A549 (cell line): ENCODE measurements around the gene TPCN1. TPM values are rescaled to one million over a fixed set of nuclear protein-coding genes. Genes with fewer than 3 reads are reported as not detected.

Experiments
- ATAC-seq, 2 experiments: fragments of 200-7000 bp in 1 of 2; fragments of >200 bp in 1 of 2; cut with Nextera tagmentation in 1 of 2; cut with Tn5 transposase in 1 of 2; 3 replicates each; pipeline versions ENCODE4 v1.8.0 to v1.9.1; 2018 to 2020; ENCODE audit warnings: mild to moderate bottlenecking in 1 of 2, moderate library complexity in 1 of 2
- CTCF ChIA-PET: fragments of 300-600 bp; sonication (Branson Sonifier 250); formaldehyde crosslinking; extraction: SDS; loops from one replicate; lab custom pipeline; 2021; ENCODE audit warnings: antibody characterized with exemption, inconsistent platforms; lab: Yijun Ruan, JAX
- POLR2A ChIA-PET: fragments of 350-600 bp; formaldehyde crosslinking; extraction: SDS; loops from one replicate; lab custom pipeline; 2021; ENCODE audit warnings: antibody characterized with exemption, inconsistent platforms; lab: Yijun Ruan, JAX
- DNase-seq, 2 experiments: peaks; one replicate each; pipeline versions ENCODE4 v3.0.0 to v3.0.0-alpha.2; 2011 to 2016; ENCODE audit warnings: low read depth in 1 of 2, low spot score in 1 of 2
- FAIRE-seq: peaks from 2 replicates; lab custom pipeline; 2011; peaks lifted over from hg19 to GRCh38; lab: Jason Lieb, UNC
- H3K27ac ChIP-seq, 2 experiments: fragments of >200 bp; sonication (Bioruptor Twin); formaldehyde crosslinking; 3 replicates each; pipeline ENCODE4 v1.5.1; 2016 to 2017
- H3K4me1 ChIP-seq: fragments of >200 bp; sonication (Bioruptor Twin); formaldehyde crosslinking; 3 replicates; pipeline ENCODE4 v1.6.1; 2016
- H3K4me2 ChIP-seq: fragments of >200 bp; sonication (Bioruptor Twin); formaldehyde crosslinking; 3 replicates; pipeline ENCODE4 v1.6.1; 2016
- H3K4me3 ChIP-seq: fragments of >200 bp; sonication (Bioruptor Twin); formaldehyde crosslinking; 3 replicates; pipeline ENCODE4 v1.5.1; 2016
- H3K9me3 ChIP-seq: fragments of >200 bp; sonication (Bioruptor Twin); formaldehyde crosslinking; 3 replicates; pipeline ENCODE4 v1.6.1; 2016
- CBX2 ChIP-seq: fragments of 200-600 bp; sonication (generic); IDR thresholded peaks from 2 replicates; pipeline ENCODE4 v1.6.1; 2016; ENCODE audit warnings: low read depth, mild to moderate bottlenecking, borderline replicate concordance
- CEBPB ChIP-seq, 2 experiments: fragments of >200 bp in 1 of 2; sonication (Bioruptor Twin) in 1 of 2; formaldehyde crosslinking in 1 of 2; IDR thresholded peaks; 2 replicates each; pipeline ENCODE4 v1.6.1; 2012 to 2016
- CHD2 ChIP-seq: fragments of 150-350 bp; IDR thresholded peaks from 2 replicates; pipeline ENCODE4 v1.6.1; 2014; ENCODE audit warnings: low read length; ENCODE audit not compliant: partially characterized antibody
- EHMT2 ChIP-seq: fragments of 200-600 bp; sonication (generic); IDR thresholded peaks from 2 replicates; pipeline ENCODE4 v1.6.1; 2016; ENCODE audit warnings: antibody characterized with exemption, low read depth, mild to moderate bottlenecking, moderate library complexity
- ESRRA ChIP-seq: fragments of 150-350 bp; IDR thresholded peaks from 2 replicates; pipeline ENCODE4 v1.6.1; 2014; ENCODE audit warnings: mild to moderate bottlenecking, low read length, borderline replicate concordance
- FOSB ChIP-seq: fragments of 250-450 bp; sonication (Bioruptor Pico); IDR thresholded peaks from 2 replicates; pipeline ENCODE4 v1.5.0; 2020; ENCODE audit warnings: mild to moderate bottlenecking, moderate library complexity
- FOSL2 ChIP-seq, 2 experiments: fragments of 450-650 bp in 1 of 2; fragments of >200 bp in 1 of 2; sonication (Bioruptor Twin) in 1 of 2; formaldehyde crosslinking; IDR thresholded peaks; 2 replicates each; pipeline versions ENCODE4 v1.5.0 to v1.6.1; 2016 to 2020; ENCODE audit warnings: mild to moderate bottlenecking in 1 of 2, moderate library complexity in 1 of 2
- GATA3 ChIP-seq: IDR thresholded peaks from 2 replicates; pipeline ENCODE4 v1.6.1; 2012; ENCODE audit warnings: borderline replicate concordance
- HDAC2 ChIP-seq: fragments of 200-600 bp; sonication (generic); IDR thresholded peaks from 2 replicates; pipeline ENCODE4 v1.6.1; 2016
- HOXB13 ChIP-seq: fragments of 250-450 bp; sonication (Bioruptor Pico); IDR thresholded peaks from 2 replicates; pipeline ENCODE4 v1.5.0; 2020; ENCODE audit warnings: low read depth, mild to moderate bottlenecking, moderate library complexity
- HOXB5 ChIP-seq: fragments of 250-450 bp; sonication (Bioruptor Pico); IDR thresholded peaks from 2 replicates; pipeline ENCODE4 v1.5.0; 2020; ENCODE audit warnings: mild to moderate bottlenecking, moderate library complexity
- KDM1A ChIP-seq: fragments of 200-600 bp; sonication (generic); IDR thresholded peaks from 2 replicates; pipeline ENCODE4 v1.6.1; 2016; ENCODE audit warnings: low read depth, mild to moderate bottlenecking
- MAFK ChIP-seq: fragments of 450-650 bp; IDR thresholded peaks from 2 replicates; pipeline ENCODE4 v1.6.1; 2014; ENCODE audit not compliant: partially characterized antibody
- MAZ ChIP-seq: fragments of 150-350 bp; IDR thresholded peaks from 2 replicates; pipeline ENCODE4 v1.6.1; 2014; ENCODE audit warnings: antibody characterized with exemption, low read depth, low read length, borderline replicate concordance
- MYC ChIP-seq: IDR thresholded peaks from 2 replicates; pipeline ENCODE4 v1.6.1; 2012; ENCODE audit warnings: mild to moderate bottlenecking, inconsistent platforms, low read length, improper control_type of control experiment, borderline replicate concordance
- NFE2L2 ChIP-seq: fragments of 150-350 bp; conservative IDR thresholded peaks from 2 replicates; pipeline ENCODE4 v1.6.1; 2014; ENCODE audit warnings: low read length
- NPAS2 ChIP-seq: fragments of 250-450 bp; sonication (Bioruptor Pico); IDR thresholded peaks from 2 replicates; pipeline ENCODE4 v1.8.0; 2022; ENCODE audit warnings: mild to moderate bottlenecking, moderate library complexity, borderline replicate concordance
- PHF8 ChIP-seq: fragments of 200-600 bp; sonication (generic); IDR thresholded peaks from 2 replicates; pipeline ENCODE4 v1.6.1; 2016; ENCODE audit warnings: low read depth, mild to moderate bottlenecking, antibody characterized with exemption, moderate library complexity, borderline replicate concordance
- POLR2A ChIP-seq: IDR thresholded peaks from 2 replicates; pipeline ENCODE4 v1.6.1; 2012; ENCODE audit warnings: mild to moderate bottlenecking, low read length
- POLR2AphosphoS2 ChIP-seq: conservative IDR thresholded peaks from 2 replicates; pipeline ENCODE4 v1.6.1; 2012; ENCODE audit warnings: low read length, improper control_type of control experiment, inconsistent platforms
- RFX5 ChIP-seq: fragments of 450-650 bp; IDR thresholded peaks from 2 replicates; pipeline ENCODE4 v1.7.1; 2014; ENCODE audit warnings: antibody characterized with exemption, mild to moderate bottlenecking, moderate library complexity
- SMC3 ChIP-seq: fragments of >200 bp; sonication (Bioruptor Twin); formaldehyde crosslinking; IDR thresholded peaks from 3 replicates; pipeline ENCODE4 v1.6.1; 2018; ENCODE audit warnings: inconsistent platforms
- SREBF2 ChIP-seq: fragments of 450-650 bp; IDR thresholded peaks from 2 replicates; pipeline ENCODE4 v1.6.1; 2014; ENCODE audit warnings: mild to moderate bottlenecking, moderate library complexity
- TP53 ChIP-seq: fragments of 250-450 bp; sonication (Bioruptor Pico); IDR thresholded peaks from 2 replicates; pipeline ENCODE4 v1.5.0; 2021; ENCODE audit warnings: mild to moderate bottlenecking, moderate library complexity
- ZC3H11A ChIP-seq: fragments of 450-650 bp; IDR thresholded peaks from 2 replicates; pipeline ENCODE4 v1.6.1; 2014; ENCODE audit warnings: antibody characterized with exemption, mild to moderate bottlenecking
- ZSCAN20 ChIP-seq: fragments of 250-450 bp; sonication (Bioruptor Pico); IDR thresholded peaks from 2 replicates; pipeline ENCODE4 v1.8.0; 2022; ENCODE audit warnings: mild to moderate bottlenecking, moderate library complexity
- WGBS: methylation state at CpG from one replicate; pipeline ENCODE4 v1.1.6; 2017; ENCODE audit errors: missing lambda C conversion rate; 5-methylcytosine and 5-hydroxymethylcytosine counted together
- polyA plus RNA-seq, 4 experiments: library from polyadenylated mRNA; depleted of rRNA in 3 of 4; stranded (reverse); fragments of >200 nt; fragmentation: RNase III in 1 of 4; extraction: RNeasy Plus Mini Kit Qiagen cat#74134 plus additional on column Dnase treatment in 1 of 4; gene quantifications; 2 replicates in 3 of 4; 3 replicates in 1 of 4; pipeline ENCODE4 v1.2.3, GENCODE V29; 2011 to 2017
- TF ChIP-seq, protein P1 (sequence below): fragments of >200 bp; sonication (Bioruptor Twin); formaldehyde crosslinking; IDR thresholded peaks from 2 replicates; pipeline ENCODE4 v1.6.1; 2016
- TF ChIP-seq, protein P2 (sequence below): fragments of >200 bp; sonication (Bioruptor Twin); formaldehyde crosslinking; IDR thresholded peaks from 3 replicates; pipeline ENCODE4 v1.5.1; 2016
- TF ChIP-seq, protein P3 (sequence below): IDR thresholded peaks from 2 replicates; pipeline ENCODE4 v1.6.1; 2012

Gene TPCN1
- polyA plus RNA-seq, 2 of the 4 experiments (the other 2 are of a cell fraction): 21.9 to 24.1 TPM

DNA sequence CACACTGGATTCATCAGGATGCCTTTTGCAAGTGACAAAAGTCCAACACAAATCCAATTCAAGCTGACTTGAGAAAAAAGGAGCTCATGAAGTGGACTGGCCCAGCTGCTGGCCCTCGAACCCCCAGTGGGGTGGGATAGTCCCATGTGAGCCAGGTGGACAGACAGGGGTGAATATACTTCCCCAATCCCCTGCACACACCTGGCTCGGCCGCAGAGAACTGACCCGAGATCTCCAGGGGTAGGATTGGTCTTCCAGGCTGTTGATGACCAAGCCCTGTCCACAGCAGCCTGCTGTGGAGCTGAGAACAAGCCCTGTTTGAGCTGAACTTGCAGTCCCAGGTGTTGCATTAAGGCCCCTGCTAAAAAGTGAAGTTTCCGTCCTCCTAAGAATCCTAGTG is 56.2 kb downstream of the TPCN1 start:
- no peak overlapping the region for H3K4me3 ChIP-seq
- no peak overlapping the region for H3K27ac ChIP-seq
- H3K4me2 ChIP-seq: no peak overlapping the region
- CTCF ChIA-PET: interaction anchor here (0.9 kb wide), 1 partner anchor 8 kb away, joined by 4 read pairs; no protein-coding TSS in a partner anchor
- ATAC-seq: 0 out of 6 replicates have a peak, but pooled peaks of 1 of the 2 experiments have one; percentile 17
- POLR2A ChIA-PET: no interaction called here
- no peak for TF ChIP-seq HOXB13 (CRISPR knock-in tag)
- no peak for TF ChIP-seq FOSB
- no peak for TF ChIP-seq ESRRA
- TF ChIP-seq, all 56 proteins: peak for 0
- no peak for FAIRE-seq
- H3K9me3 ChIP-seq: no peaks in the 10 kb centered on the region
- no peak for DNase-seq
- H3K4me1 ChIP-seq: no peaks in the 10 kb centered on the region
- WGBS: 80% methylated on average over 5 of the region's 5 CpGs

DNA sequence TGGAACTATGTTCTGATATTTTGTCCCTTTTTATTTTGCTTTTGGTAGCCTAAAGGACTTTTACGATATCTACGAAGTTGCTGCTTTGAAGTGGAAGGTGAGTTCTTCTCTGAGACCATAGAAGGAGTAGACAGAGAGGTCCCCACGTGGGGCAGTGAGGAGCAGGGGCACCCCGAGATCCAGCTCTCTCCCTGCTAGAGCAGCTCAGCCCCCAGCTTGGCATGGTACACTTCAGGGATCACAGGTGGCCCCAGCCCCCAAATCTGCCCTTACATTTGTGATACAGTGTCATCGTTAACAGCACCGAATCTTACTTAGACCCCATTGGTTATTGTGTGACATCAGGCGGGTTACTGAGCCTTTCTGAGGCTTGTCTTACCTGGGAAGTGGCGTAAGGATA is 56.9 kb downstream of the TPCN1 start:
- no peaks in the 10 kb centered on the region for H3K9me3 ChIP-seq
- CTCF ChIA-PET: no interaction called here
- no peak for TF ChIP-seq ESRRA
- no peak for TF ChIP-seq CHD2
- no peak for TF ChIP-seq HDAC2
- TF ChIP-seq ZSCAN20 (CRISPR knock-in tag): no peak
- TF ChIP-seq FOSL2 (IDR thresholded peaks at IDR 0.05): no peak
- no peak for TF ChIP-seq FOSL2 (CRISPR knock-in tag; IDR thresholded peaks at IDR 0.05)
- no peak for TF ChIP-seq MYC
- no peak for TF ChIP-seq FOSB
- TF ChIP-seq EHMT2: no peak
- H3K4me1 ChIP-seq: no peaks in the 10 kb centered on the region
- no peak overlapping the region for H3K27ac ChIP-seq
- POLR2A ChIA-PET: no interaction called here
- DNase-seq: no peak
- no peak overlapping the region for H3K4me2 ChIP-seq
- peak in 1 of 2 experiments; percentile 22; a peak in 1 of 6 replicates for ATAC-seq
- no peak overlapping the region for H3K4me3 ChIP-seq
- 82% methylated on average over 8 of the region's 8 CpGs for WGBS
- FAIRE-seq: no peak

DNA sequence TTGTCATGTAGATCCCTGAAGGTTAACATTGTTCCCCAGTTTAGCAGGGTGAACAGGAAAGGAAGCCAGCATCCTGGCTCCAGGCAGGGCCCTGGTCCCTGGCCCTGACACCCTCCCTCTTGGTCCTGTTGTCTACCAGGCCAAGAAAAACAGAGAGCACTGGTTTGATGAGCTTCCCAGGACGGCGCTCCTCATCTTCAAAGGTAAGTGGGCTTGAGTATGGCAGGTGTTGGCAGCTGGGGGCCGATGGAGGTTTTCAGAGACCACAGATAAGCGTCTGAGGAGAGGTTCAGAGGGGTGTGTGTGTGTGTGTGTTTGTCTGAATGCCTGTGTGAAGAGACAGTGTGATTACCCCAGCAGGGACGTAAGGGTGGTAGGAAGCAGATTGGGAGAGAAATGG is 57.4 kb downstream of the TPCN1 start:
- CTCF ChIA-PET: no interaction called here
- H3K4me1 ChIP-seq: no peaks in the 10 kb centered on the region
- no peak for FAIRE-seq
- no peaks in the 10 kb centered on the region for H3K9me3 ChIP-seq
- H3K27ac ChIP-seq: no peak overlapping the region
- H3K4me2 ChIP-seq: no peak overlapping the region
- peak in 1 of 2 experiments; percentile 33; a peak in 1 of 6 replicates for ATAC-seq
- TF ChIP-seq MAFK: no peak
- no peak for TF ChIP-seq RFX5
- no peak for TF ChIP-seq HOXB13 (CRISPR knock-in tag)
- no peak for TF ChIP-seq POLR2A
- no peak for TF ChIP-seq ZC3H11A
- TF ChIP-seq ESRRA: no peak
- TF ChIP-seq SMC3: no peak
- TF ChIP-seq NFE2L2: no peak
- TF ChIP-seq, protein P1, sequence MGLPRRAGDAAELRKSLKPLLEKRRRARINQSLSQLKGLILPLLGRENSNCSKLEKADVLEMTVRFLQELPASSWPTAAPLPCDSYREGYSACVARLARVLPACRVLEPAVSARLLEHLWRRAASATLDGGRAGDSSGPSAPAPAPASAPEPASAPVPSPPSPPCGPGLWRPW: no peak
- no peak overlapping the region for H3K4me3 ChIP-seq
- WGBS: 85% methylated on average over 5 of the region's 5 CpGs
- DNase-seq: no peak
- POLR2A ChIA-PET: no interaction called here

DNA sequence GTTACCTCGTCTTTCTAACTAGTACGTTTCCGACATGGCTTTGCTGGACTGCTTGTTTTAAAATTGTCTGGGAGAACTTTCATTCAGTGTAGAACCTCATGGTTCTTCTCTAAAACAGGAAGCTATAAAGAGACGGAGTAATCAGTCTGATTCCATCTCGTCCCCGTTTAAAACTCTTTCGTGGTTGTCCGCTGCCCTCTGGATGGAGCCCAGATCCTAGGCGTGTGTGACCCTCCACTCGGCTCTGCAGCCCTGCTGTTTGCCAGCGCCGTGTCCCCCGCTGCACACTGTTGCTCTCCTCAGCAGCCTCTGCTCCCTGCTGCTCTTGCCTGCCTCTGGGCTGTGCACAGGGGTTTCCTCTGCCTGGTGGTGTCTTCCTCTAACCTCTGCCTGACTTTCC is 63.5 kb downstream of the TPCN1 start:
- Histone ChIP-seq H3K4me2 (no peak overlapping the region), H3K4me1 (no peaks in the 10 kb centered on the region), H3K27ac (no peak overlapping the region), H3K9me3 (no peaks in the 10 kb centered on the region), H3K4me3 (no peak overlapping the region)
- ChIA-PET CTCF (interaction anchor here (0.6 kb wide), 2 partner anchors 24 to 55 kb away, joined by 3 to 4 read pairs; no protein-coding TSS in a partner anchor), POLR2A (no interaction called here)
- WGBS: 90% methylated on average over 13 of the region's 13 CpGs
- FAIRE-seq (no peak), DNase-seq (no peak), ATAC-seq (no peak)
- no peak for TF ChIP-seq CBX2
- no peak for TF ChIP-seq FOSL2 (IDR thresholded peaks at IDR 0.05)
- no peak for TF ChIP-seq FOSL2 (CRISPR knock-in tag; IDR thresholded peaks at IDR 0.05)
- TF ChIP-seq MAZ: no peak
- TF ChIP-seq, protein P2, sequence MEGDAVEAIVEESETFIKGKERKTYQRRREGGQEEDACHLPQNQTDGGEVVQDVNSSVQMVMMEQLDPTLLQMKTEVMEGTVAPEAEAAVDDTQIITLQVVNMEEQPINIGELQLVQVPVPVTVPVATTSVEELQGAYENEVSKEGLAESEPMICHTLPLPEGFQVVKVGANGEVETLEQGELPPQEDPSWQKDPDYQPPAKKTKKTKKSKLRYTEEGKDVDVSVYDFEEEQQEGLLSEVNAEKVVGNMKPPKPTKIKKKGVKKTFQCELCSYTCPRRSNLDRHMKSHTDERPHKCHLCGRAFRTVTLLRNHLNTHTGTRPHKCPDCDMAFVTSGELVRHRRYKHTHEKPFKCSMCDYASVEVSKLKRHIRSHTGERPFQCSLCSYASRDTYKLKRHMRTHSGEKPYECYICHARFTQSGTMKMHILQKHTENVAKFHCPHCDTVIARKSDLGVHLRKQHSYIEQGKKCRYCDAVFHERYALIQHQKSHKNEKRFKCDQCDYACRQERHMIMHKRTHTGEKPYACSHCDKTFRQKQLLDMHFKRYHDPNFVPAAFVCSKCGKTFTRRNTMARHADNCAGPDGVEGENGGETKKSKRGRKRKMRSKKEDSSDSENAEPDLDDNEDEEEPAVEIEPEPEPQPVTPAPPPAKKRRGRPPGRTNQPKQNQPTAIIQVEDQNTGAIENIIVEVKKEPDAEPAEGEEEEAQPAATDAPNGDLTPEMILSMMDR: no peak
- no peak for TF ChIP-seq KDM1A
- no peak for TF ChIP-seq NPAS2
- no peak for TF ChIP-seq PHF8
- no peak for TF ChIP-seq HOXB5
- no peak for TF ChIP-seq POLR2AphosphoS2
- TF ChIP-seq, protein P3, sequence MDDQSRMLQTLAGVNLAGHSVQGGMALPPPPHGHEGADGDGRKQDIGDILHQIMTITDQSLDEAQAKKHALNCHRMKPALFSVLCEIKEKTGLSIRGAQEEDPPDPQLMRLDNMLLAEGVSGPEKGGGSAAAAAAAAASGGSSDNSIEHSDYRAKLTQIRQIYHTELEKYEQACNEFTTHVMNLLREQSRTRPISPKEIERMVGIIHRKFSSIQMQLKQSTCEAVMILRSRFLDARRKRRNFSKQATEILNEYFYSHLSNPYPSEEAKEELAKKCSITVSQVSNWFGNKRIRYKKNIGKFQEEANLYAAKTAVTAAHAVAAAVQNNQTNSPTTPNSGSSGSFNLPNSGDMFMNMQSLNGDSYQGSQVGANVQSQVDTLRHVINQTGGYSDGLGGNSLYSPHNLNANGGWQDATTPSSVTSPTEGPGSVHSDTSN: no peak
- no peak for TF ChIP-seq CHD2
- TF ChIP-seq SREBF2: no peak
- no peak for TF ChIP-seq MAFK
- no peak for TF ChIP-seq CEBPB (IDR thresholded peaks at IDR 0.05)
- TF ChIP-seq GATA3: no peak
- TF ChIP-seq TP53: no peak
